Activated T-cell treated with anti-CD3 and anti-CD28 coated beads for 4 hours (primary cell): ENCODE results near the gene USO1.
A peak's percentile ranks its signal among the peaks of the same experiment; 100 is the strongest.
"Not testable (repeated sequence)": the region's sequence is repeated elsewhere in the genome, so short reads cannot be mapped to it uniquely, and the experiment has no call there.

Experiments
- DNase-seq: peaks from one replicate; pipeline ENCODE4 v3.0.0-alpha.2; 2020

Gene USO1

DNA sequence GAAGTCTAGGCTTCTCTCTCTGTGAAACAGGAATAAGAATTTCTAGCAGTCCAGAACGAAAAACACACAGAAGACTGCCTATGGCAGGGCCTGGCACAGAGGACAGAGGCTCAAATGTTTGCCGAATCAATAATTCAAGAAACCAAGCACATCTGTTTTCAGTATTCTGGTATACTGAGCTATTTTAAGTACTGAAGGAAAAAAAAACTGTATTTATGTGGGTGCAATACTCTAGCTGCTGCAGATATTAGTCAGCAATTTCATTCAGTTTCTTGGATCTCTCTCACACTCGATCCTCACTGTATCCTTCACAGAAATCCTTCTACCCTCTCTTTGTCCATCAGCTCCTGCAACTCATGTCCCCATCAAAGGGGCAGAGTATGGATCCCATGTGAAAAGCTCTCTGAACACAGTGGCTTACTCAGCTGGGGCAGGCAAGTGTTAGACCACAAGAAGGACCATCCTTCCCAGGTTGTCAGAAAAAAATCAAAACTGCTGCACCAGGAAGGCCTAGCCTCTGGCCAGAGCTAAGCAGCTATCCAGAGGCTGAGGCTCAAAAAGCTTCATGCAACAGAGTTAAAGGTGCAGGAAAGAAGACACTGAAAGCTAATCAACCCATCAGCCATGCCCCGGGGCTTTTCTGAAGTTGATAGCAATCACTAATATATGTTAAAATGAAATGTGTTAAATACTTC, 9.1 kb upstream of the USO1 start:
- no peak for DNase-seq

DNA sequence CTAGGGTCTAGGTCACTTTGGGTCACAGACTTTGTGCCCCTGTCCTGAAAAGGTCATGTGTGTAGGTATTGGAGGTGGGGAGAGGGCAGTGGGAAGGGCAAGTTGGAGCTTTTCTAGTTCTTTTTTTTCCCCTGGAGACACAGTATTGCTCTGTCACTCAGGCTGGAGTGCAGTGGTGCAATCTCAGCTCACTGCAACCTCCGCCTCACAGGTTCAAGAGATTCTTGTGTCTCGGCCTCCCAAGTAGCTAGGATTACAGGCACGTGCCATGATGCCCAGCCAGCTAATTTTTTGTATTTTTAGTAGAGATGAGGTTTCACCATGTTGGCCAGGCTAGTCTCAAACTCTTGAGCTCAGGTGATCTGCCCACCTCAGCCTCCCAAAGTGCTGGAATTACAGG, 8.3 kb upstream of the USO1 start:
- DNase-seq: not testable (repeated sequence)

DNA sequence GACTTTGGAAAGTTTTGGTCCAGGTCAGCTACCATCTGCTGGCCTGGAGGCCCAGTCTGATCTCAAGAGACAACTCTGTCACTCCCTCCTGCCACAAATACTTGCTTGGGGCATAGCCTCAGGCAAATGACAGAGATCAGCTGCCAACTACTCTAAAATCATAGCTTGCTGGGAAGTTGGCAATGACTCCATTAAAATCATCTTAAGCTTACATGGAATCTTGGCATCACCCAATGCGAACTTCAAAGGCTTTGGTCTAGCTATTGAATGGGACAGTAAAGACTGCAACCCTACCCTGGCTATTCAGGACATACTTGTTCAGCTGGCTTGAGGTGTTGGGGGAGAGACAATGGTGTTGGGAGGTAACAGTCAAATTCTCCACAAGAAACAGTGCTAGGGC, 7.0 kb upstream of the USO1 start:
- no peak for DNase-seq

DNA sequence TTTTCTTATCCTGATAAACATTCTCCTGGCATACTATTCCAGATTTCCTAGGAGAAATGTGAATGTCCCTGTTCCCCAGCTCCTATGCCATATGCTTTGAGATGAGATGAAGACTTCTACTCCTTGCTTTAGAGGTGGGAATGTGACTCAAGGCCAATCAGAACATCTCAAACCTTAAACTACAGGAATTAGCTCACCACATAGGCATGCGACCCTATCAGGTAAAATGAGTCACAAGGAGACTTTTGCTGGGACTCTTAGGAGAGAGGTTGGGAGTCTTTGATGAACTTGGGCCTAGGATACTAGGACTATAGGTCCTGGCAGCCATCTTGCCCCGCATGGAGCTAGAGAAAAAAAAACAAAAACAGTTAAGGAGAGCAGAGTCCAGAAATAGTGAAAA, 5.8 kb upstream of the USO1 start:
- DNase-seq: no peak

DNA sequence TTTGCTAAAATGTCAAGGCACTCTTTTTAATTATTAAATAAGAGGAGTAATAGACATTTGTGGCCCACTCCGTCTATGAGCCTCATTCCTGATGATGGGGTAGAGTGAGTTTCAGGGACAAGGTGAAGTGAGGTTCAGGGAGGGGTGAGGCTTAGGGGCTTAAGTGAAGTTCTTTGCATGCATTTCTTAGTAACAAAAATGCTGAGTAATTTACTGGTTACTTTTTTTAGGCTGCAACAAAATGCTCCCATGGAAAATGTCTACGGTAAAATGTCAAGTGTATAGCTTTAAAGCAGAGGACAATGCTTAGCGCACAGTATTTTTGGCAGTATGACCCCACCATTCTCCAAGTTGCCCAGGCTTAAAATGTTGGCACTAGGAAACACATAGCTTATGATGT, 2.0 kb upstream of the USO1 start:
- no peak for DNase-seq

DNA sequence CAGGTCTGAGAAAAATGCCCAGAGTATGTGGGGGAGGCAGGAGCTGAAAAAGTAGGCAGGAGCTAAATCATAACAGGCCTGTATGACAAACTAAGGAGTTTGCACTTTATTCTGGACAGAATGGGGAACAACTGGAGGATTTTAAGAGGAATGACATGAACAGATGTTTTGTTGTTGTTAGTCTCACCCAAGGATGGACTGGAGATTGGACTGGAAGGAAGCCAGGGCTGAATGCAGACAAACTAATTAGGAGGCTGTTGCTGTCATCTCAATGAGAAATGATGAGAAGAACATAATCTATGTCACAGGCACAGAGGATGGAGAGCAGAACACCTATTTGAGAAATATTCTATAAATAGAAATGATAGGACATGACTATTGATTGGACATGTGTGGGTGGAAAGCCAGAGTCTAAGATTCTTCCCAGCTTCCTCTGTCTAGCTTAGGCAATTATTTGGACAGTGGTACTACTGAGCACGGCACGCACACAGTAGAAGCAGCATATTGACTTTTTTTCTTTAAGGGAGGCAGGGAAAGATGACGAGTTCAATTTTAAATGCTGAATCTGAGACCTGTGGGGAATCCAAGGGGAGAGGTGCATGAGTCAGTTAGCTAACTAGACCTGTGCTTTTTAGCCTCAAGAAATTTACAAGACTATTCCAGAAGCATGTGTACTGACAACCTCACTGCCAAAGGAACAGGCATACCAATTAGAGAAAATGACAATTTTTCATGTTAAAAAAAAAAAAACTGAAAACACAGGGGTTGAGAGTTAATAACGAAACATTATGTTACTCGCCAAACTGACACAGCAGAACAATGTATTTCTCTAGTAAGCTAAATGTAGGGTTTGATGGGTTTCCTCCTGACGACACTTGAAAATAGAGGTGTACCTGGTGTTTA, 963 bp upstream of the USO1 start:
- no peak for DNase-seq

DNA sequence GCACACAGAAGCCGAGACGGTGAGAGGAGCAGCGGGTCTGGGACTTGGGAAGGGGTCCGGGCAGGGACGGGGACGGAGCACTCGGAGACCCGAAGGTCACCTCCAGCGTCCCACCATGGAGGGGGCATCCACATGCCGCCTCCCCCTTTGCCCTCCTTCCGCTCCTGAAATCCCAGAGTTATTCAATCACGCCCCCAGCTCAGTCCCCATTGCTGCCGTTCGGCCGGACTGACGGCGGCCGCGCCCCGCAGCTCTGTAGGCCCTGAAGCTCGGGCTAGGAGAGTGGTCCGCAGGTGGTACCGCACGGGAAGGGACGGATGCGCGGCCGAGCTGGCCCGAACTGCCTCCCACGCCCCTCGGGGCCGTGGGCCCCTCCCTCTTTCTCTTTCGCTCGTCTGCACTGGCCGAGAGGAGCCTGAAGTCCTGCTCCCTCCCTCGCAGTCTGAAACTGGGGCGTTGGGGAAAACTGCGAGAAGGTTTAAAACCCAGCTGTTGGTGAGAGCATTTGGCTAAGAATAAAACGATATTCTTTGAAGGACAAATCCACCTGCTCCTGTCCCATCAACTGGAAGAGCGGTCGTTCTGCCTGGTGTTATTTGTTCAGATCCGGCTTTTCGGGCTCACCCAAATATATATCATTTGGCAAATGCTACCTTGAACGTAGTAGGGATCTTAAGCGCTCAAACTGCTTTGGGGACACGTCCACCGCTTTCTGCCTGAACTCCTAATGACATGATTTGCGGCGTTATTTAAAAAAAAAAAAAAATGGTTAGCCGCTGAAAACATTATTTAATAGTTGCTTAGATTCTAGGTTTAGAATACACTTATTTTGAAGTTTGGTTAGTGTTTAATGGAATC, 719 bp downstream of the USO1 start:
- DNase-seq: peak; percentile 24

DNA sequence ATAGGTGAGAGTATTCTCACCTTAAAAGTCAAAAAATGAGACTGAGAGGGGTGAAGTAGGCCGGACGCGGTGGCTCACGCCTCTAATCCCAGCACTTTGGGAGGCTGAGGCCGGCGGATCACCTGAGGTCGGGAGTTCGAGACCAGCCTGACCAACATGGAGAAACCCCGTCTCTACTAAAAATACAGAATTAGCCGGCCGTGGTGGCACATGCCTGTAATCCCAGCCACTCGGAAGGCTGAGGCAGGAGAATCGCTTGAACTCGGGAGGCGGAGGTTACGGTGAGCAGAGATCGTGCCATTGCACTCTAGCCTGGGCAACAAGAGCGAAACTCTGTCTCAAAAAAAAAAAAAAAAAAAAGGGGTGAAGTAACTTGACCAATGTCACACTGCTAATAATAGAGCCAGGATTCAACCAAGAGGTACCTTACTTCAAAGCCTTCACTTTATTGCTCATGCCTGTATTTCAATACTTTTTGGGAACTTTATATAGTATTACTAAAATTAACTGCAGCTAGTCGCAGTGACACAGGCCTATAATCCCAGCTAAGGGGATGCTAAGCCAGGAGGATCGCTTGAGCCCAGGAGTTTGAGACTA, 1.7 kb downstream of the USO1 start:
- not testable (repeated sequence) for DNase-seq

DNA sequence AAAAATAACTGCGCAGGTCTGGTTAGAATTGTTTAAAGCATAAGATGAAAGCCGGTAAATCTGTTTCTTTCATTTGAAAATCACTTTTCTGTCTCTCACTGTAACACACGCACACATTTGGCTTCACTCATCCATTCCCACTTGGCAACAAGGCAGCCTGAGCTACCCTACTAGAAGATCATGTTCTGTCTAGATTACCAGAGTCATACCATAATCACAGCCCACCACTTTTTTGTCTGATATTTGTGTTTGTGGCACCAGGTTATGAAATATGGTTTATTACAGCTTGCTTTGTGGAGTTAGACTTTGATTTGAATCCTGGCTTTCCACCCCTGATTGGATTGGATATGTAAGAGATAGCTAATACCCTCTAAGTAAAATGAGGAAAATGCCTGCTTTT, 2.2 kb downstream of the USO1 start:
- DNase-seq: no peak

DNA sequence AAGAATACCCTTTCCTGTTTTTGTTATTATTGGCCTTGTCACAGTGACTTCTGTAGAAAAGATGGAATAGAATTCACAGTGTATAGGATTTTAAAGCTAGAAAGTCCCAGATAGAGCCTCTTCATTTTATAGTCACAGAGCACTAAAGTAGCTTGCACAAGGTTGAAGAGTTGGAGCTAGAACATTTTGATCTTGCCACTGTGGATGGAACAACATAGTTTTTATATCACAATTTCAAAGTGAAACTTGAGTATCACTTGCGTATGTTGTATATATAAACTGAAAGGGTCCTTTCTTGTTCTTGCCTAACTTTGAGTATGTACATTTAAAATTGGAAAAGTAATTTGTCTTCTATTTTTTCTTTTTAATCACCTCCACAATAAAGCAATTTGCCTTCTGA, 2.7 kb downstream of the USO1 start:
- DNase-seq: no peak

DNA sequence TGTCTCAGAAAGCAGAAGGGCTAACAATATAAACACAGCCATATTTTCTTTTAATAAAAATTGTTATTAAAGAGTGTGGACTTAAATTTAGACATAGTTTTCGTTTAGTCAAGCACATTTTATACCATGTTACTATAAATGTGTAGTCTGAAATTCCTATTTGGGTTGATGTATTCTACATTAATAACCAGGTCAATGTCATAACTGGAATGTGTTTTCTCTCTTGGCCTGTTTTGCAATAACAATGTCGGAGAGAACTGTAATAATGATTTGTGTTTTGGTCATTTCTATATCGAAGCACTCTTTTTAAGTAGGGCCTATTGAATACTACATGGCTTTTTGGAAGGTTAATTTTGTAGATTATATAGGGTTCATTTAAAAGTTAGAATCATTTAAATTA, 5.5 kb downstream of the USO1 start:
- no peak for DNase-seq

DNA sequence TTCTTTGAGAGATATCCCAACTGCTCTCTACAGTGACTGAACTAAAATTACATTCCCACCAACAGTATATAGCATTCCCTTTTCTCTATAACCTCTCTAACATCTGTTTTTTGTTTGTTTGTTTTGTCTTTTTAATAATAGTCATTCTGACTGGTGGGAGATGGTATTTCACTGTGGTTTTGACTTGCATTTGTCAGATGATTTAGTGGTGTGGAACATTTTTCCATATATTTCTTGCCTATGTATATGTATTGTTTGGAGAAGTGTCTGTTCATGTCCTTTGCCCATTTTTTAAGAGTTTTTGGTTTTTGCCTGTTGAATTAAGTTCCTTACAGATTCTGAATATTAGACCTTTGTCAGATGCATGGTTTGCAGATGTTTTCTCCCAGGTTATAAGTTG, 9.0 kb downstream of the USO1 start:
- no peak for DNase-seq

DNA sequence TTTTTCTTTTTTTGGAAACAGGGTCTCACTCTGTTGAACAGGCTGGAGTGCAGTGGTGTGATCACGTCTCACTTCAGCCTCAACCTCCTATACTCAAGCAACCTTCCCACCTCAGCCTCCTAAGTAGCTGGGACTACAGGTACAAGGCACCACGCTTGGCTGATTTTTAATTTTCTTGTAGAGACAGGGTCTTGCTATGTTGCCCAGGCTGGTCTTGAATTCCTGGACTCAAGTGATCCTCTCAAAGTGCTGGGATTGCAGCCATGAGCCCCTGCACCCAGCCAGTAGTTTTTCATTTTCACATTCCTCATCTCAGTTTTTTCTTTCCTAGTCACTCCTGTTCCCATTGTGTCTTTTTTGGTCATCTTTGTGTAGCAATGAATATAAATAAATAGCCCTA, 11.1 kb downstream of the USO1 start:
- no peak for DNase-seq

DNA sequence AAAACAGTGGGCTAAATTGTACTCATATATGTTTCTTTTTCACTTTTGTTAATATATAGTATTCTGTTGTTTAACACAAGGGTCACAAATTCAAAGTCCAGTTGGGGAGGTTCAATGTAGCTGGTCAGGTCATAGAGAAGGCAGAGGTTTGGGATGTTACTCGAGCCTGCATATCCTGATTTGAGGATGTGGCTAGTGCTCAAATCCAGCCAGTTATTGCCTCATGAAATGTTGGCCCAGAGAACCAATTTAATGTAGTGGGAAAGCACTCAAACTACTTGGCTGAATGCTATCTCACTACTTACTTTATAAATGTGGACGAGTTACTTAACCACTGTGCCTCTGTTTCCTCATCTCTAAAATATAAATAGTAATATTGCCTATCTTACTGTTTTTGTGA, 12.5 kb downstream of the USO1 start:
- DNase-seq: no peak

DNA sequence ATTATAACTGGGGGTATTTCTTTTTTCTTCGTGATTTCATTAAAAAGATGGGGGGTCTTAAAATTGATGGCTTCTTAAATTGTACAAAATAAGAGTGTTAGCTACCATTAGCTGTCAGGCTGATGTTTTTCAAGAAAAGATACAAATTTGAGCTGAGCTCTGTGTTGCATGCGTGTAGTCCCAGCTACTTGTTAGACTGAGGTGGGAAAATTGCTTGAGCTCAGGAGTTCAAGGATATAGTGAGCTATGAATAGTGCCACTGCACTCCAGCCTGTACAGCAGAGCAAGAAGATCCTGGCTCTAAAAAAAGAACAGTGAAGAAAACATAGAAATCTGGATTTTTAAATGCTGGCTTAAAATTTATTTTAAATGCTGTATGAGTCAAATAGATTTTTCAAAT, 13.0 kb downstream of the USO1 start:
- DNase-seq: no peak

DNA sequence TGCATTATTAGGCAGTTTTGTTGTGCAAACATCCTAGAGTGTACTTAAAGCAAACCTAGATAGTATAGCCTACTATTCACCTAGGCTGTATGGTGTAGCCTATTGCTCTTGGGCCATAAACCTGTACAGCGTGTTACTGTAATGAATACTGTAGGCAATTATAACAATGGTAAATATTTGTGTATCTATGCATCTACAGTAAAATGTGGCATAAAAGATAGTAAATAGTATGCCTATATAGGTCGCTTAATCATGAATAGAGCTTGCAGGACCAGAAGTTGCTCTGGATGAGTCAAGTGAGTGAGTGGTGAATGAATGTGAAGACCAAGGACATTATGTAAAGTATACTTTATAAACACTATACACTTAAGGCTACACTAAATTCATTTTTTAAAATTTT, 16.6 kb downstream of the USO1 start:
- DNase-seq: no peak

DNA sequence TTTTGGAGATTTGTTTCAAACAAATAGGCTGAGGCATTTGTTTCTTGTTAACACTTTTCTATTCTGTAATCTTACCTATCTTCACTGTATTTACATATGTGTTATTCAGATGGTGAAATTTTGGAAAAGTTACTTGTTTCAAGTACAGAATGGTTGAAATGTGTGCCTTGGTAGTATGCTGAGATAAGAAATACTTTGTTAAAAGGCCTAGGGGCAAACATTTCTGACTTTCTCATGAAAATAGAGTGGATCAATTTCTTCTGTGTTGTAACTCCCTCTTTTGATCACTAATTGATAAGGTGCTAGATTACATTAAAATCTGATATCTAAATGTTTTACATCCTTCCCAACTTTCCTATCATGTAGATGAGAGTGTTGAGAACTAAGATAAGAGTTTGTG, 18.1 kb downstream of the USO1 start:
- no peak for DNase-seq

DNA sequence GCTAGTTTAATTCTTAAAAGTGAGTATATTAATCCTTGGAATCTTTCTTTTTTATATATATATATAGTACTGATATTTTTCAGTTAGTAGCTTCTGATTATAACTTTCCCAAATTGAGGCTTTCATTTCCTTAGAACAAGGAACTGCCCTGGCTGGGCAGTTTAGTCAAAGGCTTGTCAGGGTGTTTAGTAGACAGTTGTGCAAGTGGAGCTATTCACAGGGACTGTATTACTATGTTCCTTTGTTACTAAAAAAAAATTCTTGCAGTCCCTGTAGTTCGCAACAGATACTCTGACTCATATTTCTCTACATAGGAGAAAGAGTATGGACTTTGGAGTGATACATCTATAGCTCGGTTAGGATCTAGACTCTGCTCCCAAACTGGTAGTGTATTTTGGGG, 20.8 kb downstream of the USO1 start:
- no peak for DNase-seq

DNA sequence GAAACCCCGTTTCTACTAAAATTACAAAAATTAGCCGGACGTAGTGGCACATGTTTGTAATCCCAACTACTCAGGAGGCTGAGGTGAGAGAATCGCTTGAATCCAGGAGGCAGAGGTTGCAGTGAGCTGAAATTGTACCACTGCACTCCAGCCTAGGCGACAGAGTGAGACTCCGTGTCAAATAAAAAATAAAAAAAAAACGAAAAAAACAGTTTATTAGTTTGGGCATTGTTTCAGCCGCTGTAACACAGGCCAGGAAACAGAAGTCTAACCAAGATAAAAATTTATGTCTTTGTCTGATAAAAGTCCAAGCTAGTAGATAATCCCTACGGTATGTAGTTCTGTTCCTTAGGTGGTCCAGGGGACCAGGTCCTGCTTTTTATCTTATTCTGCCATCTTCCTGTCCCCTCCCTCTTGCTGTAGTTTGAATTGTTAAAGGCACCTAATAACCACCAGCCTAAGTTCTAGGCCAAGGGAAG, 21.4 kb downstream of the USO1 start:
- DNase-seq: no peak

DNA sequence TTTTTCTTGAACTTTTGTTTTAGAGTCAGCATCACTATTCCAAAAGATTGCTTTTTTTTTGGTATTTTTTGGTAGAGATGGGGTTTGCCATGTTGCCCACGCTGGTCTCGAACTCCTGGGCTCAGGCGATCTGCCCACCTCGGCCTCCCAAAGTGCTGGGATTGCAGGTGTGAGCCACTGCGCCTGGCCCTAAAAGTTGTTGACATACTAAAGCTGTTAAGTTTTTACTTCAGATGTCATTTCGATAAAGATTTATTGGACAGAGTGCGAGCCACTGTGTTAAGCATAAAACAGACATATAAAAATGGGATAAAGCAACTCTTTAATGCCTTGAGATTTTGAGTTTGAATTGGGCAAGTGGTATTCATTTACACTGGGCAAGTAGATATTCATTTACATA, 28.3 kb downstream of the USO1 start:
- DNase-seq: no peak

DNA sequence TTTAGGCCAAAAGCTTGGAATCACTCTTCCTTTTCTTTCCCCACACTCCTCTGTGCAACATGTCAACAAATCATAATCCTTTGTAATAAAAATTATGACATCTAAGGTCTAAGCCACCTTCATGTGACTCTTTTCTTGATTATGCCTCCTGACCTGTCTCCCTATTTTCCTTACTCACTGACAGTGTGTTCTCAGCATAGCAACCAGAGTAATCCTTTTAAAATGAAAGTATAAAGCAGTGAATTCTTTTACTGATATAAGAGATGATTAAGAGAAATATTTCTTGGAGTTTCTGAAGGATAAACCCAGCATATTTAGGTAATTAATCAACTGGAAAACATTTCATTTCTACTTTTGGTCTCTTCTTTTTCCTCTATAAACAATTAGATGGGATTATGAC, 44.7 kb downstream of the USO1 start:
- DNase-seq: no peak

DNA sequence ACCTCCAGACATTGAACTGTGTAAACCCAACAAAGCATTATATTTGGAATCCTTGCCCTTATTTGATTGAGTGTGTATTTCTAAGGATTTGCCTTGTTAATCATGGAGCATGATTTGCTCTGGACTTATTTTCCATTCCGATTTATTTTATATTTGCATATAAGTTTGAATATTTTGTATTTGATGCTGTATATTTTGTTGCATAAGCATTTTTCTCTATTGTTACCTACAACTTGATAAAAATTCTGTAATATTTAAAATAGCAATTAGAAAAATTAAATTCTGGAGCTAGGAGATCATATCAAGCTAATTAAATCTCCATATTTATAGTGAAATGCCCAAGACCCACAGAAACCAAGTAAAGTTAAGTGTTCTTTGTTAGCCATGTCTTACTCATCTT, 47.2 kb downstream of the USO1 start:
- DNase-seq: no peak

DNA sequence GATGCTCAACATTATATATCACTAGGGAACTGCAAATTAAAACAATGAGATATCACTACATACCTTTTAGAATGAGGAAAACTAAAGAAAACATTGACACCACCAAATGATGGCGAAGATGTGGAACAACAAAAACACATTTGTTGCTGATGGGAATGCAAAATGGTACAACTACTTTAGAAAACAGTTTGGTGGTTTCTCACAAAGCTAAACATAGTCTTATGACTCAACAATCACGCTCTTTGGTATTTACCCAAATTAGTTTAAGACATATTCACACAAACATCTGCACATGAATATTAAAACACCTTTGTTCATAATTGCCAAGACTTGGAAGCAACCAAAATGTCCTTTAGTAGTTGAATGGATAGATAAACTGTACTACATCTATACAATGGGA, 53.2 kb downstream of the USO1 start:
- DNase-seq: no peak
